GM18520 (cell line): ENCODE data around the gene HMGCS1.
"Not testable (repeated sequence)": the region's sequence is repeated elsewhere in the genome, so short reads cannot be mapped to it uniquely, and the experiment has no call there.

Source experiments
- ATAC-seq: cut with Tn5 transposase; IDR thresholded peaks from one replicate; pipeline ENCODE4 v1.9.1; 2021; ENCODE audit not compliant: unreplicated experiment

HMGCS1 gene

GRCh38 chr5:43313854-43314457, 744 bp upstream of the HMGCS1 start:
- ATAC-seq, result no peak

GRCh38 chr5:43312699-43313034, 545 bp downstream of the HMGCS1 start:
- peak; percentile 0 for ATAC-seq

- ATAC-seq, result no peak
These were observed 1.0 kb downstream of the HMGCS1 start for GRCh38 chr5:43312076-43312661.

- no peak for ATAC-seq
These were observed 3.6 kb downstream of the HMGCS1 start for GRCh38 chr5:43309637-43310036.

- no peak for ATAC-seq
These were observed 4.1 kb downstream of the HMGCS1 start for GRCh38 chr5:43309122-43309521.

GRCh38 chr5:43306954-43307353, 6.3 kb downstream of the HMGCS1 start:
- not testable (repeated sequence) for ATAC-seq

GRCh38 chr5:43305948-43306565, 7.2 kb downstream of the HMGCS1 start:
- ATAC-seq, result peak; percentile 42

- peak; percentile 53 for ATAC-seq
These were observed 8.7 kb downstream of the HMGCS1 start for GRCh38 chr5:43304525-43304924.

- no peak for ATAC-seq
These were observed 10.0 kb downstream of the HMGCS1 start for GRCh38 chr5:43303242-43303641.

- ATAC-seq, result no peak
These were observed 10.7 kb downstream of the HMGCS1 start for GRCh38 chr5:43302481-43302880.

- ATAC-seq, result no peak
These were observed 11.5 kb downstream of the HMGCS1 start for GRCh38 chr5:43301653-43302091.

- no peak for ATAC-seq
These were observed 13.1 kb downstream of the HMGCS1 start for GRCh38 chr5:43300112-43300511.

- ATAC-seq, result no peak
These were observed 14.8 kb downstream of the HMGCS1 start for GRCh38 chr5:43298443-43298842.

- no peak for ATAC-seq
These were observed 16.4 kb downstream of the HMGCS1 start for GRCh38 chr5:43296835-43297234.

- ATAC-seq, result no peak
These were observed 18.0 kb downstream of the HMGCS1 start for GRCh38 chr5:43295202-43295601.

GRCh38 chr5:43294226-43294625, 19.0 kb downstream of the HMGCS1 start:
- no peak for ATAC-seq

GRCh38 chr5:43290726-43291125, 22.5 kb downstream of the HMGCS1 start:
- ATAC-seq, result no peak

GRCh38 chr5:43288269-43288831, 24.9 kb downstream of the HMGCS1 start:
- ATAC-seq, result no peak

- no peak for ATAC-seq
These were observed 25.7 kb downstream of the HMGCS1 start for GRCh38 chr5:43287493-43287892.

GRCh38 chr5:43286623-43287022, 26.6 kb downstream of the HMGCS1 start:
- no peak for ATAC-seq

GRCh38 chr5:43281840-43282658, 31.2 kb downstream of the HMGCS1 start:
- ATAC-seq, result no peak
